NCI-H2029 treated with DMSO at 0.1 percent for 48 hours (cell line): ENCODE measurements around the gene IL3RA.
"Not testable (repeated sequence)": the region's sequence is repeated elsewhere in the genome, so short reads cannot be mapped to it uniquely, and the experiment has no call there.

Experiments
- DNase-seq: peaks from one replicate; lab custom pipeline; 2025; lab: John Stamatoyannopoulos, UW

The IL3RA gene

GRCh38 chrX:1398431-1399340, 62.1 kb downstream of the IL3RA start:
- no peak for DNase-seq

- no peak for DNase-seq
Observed at GRCh38 chrX:1400049-1400448, 63.5 kb downstream of the IL3RA start.

GRCh38 chrX:1400742-1401471, 64.3 kb downstream of the IL3RA start:
- DNase-seq = no peak

GRCh38 chrX:1401611-1402430, 65.2 kb downstream of the IL3RA start:
- DNase-seq = no peak

- no peak for DNase-seq
Observed at GRCh38 chrX:1403228-1403627, 66.6 kb downstream of the IL3RA start.

GRCh38 chrX:1403867-1404266, 67.3 kb downstream of the IL3RA start:
- not testable (repeated sequence) for DNase-seq

GRCh38 chrX:1405769-1406168, 69.2 kb downstream of the IL3RA start:
- not testable (repeated sequence) for DNase-seq

GRCh38 chrX:1407035-1407434, 70.5 kb downstream of the IL3RA start:
- DNase-seq = no peak

GRCh38 chrX:1411326-1411725, 74.7 kb downstream of the IL3RA start:
- no peak for DNase-seq

- no peak for DNase-seq
Observed at GRCh38 chrX:1412551-1413161, 76.1 kb downstream of the IL3RA start.

- no peak for DNase-seq
Observed at GRCh38 chrX:1416327-1416784, 79.8 kb downstream of the IL3RA start.

- DNase-seq = no peak
Observed at GRCh38 chrX:1416965-1417760, 80.6 kb downstream of the IL3RA start.

- DNase-seq = no peak
Observed at GRCh38 chrX:1417921-1418771, 81.6 kb downstream of the IL3RA start.

GRCh38 chrX:1418901-1419544, 82.4 kb downstream of the IL3RA start:
- DNase-seq = no peak

GRCh38 chrX:1419545-1420355, 83.2 kb downstream of the IL3RA start:
- DNase-seq = no peak

- DNase-seq = no peak
Observed at GRCh38 chrX:1420371-1420770, 83.8 kb downstream of the IL3RA start.

- DNase-seq = no peak
Observed at GRCh38 chrX:1421433-1422134, 85.0 kb downstream of the IL3RA start.

- DNase-seq = no peak
Observed at GRCh38 chrX:1422135-1422465, 85.5 kb downstream of the IL3RA start.
